NCI-H187 (cell line): ENCODE data around the gene TAOK3.
"Not testable (repeated sequence)": the region's sequence is repeated elsewhere in the genome, so short reads cannot be mapped to it uniquely, and the experiment has no call there.

Experiments used
- DNase-seq, 2 experiments: peaks; one replicate each; lab custom pipeline; 2025; lab: John Stamatoyannopoulos, UW

TAOK3 gene

DNA sequence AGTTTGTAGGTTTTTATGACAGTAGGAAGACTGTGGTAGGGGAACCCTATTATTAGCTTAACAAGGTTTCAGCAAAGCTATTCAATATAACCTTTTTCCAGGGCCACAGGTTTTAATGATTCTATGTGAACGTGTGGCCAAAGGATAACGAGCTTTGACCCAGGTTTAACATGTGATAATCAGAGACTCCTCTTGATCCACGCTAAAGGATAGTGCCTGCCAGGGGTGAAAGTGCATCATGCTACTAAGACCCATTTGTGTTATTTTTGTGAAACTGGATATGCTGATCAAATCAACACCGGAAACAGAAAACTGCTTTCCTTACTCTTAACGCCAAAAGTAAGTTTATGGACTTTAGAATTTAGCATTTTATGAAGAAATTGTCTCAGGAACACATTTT lies 909 bp upstream of the TAOK3 start:
- no peak for DNase-seq

DNA sequence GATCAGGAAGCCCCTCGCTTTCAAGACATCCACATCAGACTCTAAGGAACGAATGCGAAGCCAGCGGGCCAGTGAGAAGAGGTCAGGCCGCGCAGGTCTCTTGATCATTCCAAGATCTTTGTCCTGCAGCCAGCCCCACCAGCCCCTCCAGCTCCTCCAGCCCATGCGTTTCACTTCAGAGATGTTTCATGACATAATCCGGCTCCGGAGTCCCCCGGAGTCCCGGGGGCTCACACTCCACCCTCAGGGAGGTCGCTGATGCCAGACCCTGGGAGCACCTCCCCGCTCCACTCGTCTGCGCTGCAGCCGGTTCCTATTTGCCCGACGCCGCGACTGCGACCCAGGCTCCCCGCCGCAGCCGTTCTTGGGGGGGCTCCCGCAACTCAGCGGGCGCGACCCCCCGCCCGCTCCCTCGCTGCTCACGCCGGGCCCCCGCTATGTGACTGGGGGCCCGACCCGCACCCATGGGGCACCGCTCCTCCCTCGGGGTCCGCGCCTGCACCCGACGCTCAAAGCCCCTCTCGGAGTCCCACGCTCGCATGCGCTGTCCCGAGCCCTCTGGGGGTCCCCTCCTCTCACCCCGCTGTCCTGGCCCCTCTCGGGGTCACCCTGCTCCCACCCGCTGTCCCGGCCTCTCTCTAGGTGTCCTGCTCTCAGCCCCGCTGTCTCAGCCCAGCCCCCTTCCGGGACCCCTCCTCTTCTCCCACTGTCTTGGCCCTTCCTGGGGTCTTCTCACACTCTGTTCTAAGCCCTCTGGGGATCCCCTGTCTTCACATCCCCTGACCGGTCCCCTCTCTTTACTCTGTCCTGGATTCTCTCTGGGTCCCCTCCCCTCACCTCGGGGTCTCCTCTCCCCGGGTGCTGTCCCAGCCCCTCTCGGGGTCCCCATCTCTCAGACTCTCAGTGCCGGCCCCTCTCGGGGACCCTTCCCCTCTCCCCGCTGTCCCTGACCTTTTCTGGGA lies 1.1 kb downstream of the TAOK3 start:
- no peak for DNase-seq

DNA sequence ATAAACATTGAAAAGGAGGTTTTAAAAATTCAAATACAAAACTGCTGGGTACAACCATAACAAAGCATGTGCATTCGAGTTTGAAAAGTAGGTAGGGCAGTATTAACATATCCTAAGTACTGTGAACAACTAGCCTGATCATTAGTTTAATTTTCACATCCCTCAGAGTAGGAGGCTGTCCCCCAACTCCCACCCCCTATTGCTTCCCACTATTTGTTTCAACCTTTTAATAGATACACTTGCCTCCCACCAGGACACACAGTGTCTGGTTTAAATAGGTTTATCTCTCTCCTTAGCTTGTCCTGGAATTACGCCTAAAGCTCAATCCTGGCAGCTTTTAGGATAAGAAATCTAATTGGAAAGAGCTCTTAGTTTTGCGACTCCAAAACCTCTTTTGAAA lies 2.1 kb downstream of the TAOK3 start:
- no peak for DNase-seq

DNA sequence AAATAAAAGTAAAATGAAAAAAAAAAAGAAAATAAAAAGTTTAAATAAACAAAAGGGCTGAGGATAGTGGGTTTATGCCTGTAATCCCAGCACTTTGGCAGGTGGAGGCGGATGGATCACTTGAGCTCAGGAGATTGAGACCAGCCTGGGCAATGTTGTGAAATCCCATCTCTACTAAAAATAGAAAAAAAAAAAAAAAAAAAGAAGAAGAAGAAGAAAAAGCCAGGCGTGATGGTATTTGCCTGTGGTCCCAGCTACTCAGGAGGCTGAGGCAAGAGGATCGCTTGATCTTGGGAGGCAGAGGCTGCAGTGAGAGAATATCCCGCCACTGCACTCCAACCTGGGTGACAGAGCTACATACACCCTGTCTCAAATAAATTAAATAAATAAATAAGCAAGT lies 3.9 kb downstream of the TAOK3 start:
- no peak for DNase-seq

DNA sequence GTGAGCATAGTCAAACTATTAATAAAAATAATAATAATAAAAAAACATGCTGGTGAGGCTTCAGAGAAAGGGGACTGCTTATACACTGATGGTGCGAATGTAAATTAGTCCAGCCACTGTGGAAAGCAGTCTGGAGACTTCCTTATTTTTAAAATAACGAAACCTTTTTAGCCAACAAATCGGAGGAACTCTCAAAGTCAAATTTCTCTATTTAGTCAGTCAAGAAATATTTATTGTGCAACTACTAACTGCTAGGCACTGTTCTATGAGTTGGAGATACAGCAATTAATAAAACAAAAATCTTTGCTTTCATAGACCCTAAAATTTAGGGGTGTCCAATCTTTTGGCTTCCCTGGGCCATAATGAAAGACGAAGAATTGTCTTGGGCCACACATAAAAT lies 10.8 kb downstream of the TAOK3 start:
- no peak for DNase-seq

DNA sequence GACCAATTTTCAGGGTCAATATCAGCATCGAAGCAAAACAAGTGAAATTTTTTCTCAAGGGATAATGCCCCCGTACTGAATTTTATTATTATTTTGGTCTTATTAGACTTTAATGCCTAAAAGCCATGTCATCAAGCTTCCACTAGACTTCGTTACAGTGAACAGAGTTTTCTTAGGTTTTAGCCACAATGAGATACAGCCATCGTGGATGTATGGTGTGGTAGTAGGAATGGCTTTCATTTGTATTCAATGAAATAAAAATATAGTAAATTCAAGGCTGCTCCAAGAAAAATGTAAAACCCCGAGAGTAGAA lies 11.7 kb downstream of the TAOK3 start:
- DNase-seq: no peak

DNA sequence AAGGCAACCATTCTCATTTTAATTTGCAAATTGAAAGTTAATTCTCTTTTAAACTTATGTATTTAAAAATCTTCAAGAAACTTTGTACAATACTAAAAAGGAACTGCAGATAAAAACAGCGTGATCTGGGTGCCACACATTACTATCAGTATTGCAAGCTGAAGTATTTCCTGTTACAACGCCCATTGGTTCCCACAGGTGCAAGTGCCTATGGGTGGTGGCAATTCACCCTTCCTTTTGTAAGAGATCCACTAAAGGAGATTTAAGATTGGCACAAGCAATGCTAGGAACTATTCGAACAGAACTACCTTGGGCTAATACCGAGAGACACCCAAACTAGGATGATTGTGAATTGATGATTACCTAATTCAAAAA lies 13.2 kb downstream of the TAOK3 start:
- no peak for DNase-seq

DNA sequence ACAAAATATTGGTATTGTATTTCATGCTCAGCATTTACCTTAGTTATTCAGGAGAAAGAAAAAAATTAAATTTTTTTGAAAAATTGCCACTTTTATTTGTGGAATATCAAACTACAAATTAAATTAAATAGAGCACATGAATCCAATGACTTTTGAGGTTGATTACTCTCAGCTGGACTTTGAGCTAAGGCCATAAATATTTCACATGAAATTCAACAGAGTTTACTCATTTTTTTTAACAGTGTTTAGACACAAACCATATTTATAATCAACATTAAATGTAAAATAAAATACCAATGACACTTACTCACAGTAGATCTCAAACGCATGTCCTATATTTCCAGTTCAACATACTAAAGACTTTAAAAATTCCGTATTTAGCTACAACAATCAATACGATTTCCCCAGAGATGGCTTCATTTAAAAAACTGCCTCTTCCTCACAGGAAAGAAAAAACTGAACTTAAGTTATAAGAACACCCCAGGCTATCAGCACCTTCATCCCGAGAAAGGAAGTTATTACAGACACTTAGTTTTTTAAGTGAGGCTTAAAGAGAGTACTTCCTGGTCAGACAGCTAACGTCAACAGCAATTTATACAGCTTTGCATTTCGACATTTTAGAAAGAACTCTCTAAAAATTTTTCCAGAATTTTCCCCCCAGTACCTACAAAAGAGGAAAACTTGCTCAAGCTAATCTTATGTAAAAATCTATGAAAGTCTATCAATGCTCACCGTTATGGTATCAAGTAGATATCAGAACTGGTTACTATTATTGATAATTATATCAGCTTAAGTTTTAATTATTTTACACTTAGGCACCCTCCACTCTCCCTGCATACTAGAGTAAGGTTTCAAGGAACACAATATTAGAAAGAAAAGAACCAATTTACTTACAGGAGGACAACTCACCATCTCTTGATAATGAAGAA lies 13.8 kb downstream of the TAOK3 start:
- DNase-seq: no peak

DNA sequence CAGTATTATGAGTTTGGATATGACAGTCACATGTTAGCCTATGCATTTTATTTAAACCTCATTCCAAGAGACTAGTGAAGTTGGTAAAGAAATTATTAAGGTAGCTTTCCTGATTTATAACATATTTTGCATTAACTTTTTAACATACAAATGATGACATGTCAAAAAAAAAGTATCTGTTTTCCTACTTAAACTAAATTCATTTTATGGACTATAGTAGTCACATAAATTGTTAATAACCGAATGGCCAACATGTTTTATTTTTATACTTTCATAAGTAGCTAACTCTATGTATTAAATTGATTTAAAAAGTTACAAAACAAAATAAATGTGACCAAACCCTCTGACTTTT lies 14.7 kb downstream of the TAOK3 start:
- DNase-seq: no peak

DNA sequence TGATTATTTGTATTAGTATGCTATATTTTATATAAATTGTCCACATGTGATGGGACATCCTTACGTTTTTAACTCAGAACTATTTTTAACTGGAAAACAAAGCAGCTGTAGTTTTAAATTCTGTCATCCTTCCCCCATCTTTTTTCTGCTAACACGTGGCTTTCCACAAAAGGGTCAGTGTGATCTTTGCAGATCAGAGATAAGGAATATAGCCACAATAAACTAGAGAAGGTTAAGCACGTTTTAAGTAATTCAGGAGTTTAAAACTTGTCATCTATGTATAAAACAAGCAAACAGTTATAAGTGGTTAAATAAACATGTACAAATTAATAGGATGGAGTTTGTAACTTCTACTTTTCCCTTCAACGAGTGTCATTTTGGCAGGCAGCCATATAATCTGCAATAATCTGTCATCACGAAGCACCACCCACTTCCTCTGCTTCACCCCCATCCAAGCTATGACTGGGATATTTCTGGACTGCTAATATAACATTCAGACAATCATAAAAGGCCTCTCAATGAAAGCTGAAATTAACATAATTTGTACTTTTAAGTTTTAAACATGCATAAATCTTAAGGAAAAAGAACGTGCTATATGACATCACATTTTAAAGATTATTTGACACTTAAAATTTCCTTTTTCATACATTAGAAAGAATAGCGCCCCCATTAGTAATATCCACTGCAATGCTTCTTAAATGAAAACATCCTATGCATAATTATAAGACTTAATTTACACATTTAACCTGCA lies 15.3 kb downstream of the TAOK3 start:
- DNase-seq: no peak

DNA sequence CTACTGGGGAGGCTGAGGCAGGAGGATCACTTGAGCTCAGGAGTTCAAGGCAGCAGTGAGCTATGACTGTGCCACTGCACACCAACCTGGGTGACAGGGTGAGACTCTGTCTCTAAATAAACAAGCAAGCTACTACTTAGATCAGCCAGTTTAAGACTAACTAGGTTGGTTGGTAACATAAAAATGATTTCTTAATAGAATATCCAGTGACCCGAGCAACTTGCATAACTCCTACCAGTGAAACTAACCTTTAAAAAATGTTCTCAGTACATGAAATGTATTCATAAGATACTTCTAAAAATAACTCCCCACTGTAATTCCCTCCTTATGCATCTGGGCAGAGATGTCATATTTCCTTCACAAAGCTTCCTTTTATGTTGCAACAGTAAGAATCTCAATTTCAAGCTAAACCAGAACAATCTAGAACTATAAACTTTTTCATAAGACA lies 15.9 kb downstream of the TAOK3 start:
- no peak for DNase-seq

DNA sequence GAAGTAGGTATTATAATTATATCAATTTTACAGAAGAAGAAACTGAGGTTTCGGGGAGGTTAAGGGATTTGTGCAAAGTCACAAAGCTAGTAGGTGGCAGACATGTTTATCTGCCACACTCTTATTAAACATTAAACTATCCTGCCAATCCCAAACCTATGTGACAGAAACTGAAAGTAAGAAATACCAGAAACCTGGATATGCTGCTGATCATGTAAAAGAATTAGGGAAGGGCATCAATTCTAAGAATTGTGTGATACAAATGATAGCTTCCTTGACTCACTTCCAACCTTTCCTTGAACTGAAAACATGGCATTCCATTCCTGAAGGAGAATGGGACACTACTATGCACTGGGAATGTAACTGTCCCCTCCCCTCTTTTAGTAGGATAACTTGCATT lies 16.9 kb downstream of the TAOK3 start:
- DNase-seq: no peak

DNA sequence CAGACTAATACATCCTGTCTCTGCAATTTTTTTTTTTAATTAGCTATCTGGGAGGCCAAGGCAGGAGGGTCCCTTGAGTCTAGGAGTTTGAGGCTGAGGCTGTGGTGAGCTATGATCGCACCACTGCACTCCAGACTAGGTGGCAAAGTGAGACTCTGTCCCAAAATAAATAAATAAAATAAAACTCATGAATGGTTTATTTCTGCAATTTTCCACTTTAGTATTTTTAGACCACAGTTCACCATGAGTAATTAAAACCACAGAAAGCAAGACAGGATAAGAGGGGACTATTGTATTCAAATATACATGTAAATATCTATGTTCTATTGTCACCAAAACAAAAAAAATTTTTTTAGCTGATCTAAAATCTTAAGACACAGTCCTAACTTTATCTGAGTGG lies 17.8 kb downstream of the TAOK3 start:
- no peak for DNase-seq

DNA sequence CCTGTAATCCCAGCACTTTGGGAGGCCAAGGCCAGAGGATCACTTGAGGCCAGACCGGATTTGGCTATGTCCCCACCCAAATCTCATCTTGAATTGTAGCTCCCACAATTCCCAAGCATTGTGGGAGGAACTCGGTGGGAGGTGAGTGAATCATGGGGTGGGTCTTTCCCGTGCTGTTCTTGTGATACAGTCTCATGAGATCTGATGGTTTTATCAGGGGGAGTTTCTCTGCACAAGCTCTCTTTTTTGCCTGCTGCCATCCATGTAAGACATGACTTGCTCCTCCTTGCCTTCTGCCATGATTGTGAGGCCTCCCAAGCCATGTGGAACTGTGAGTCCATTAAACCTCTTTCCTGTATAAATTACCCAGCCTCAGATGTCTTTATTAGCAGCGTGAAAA lies 18.2 kb downstream of the TAOK3 start:
- not testable (repeated sequence) for DNase-seq

DNA sequence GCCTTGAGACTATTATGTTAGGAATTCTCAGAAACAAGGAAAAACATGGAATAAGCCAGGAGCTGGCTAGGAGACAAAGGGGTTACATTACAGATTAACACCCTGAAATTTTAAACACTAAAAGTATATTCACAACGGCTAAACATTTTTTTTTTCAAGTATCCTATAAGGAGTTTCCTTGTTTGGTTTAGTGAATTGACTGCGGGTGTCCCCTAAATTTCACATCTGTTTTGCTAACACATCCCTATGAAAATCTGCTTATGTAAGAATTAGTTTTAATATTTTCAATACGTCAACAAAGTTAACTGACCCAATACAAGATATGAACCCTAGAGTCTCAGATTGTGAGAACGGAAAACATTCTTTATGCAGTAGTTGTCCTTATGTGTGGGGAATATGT lies 19.0 kb downstream of the TAOK3 start:
- DNase-seq: no peak

DNA sequence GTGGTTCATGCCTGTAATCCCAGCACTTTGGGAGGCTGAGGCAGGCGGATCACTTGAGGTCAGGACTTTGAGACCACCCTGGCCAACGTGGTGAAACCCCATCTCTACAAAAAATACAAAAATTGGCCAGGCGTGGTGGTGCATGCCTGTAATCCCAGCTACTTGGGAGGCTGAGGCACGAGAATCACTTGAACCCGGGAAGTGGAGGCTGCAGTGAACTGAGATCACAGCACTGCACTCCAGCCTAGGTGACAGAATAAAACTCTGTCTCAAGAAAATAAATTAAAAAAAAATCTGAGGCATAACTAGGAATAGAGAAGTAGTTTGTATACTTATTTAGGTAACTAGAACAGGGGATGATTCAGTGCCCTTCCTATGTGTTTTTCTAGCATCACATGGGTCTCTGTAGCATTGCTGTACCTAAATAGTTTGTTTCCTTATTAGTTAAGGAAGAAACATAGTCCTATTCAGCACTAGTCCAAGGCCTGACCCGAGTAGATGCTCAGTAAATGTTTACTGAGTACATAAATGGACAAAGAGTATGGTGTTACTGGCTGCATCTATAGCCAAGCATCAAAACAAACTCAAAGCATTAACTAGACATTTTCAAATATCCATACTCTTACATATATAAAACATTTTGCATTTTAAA lies 21.7 kb downstream of the TAOK3 start:
- DNase-seq: no peak

DNA sequence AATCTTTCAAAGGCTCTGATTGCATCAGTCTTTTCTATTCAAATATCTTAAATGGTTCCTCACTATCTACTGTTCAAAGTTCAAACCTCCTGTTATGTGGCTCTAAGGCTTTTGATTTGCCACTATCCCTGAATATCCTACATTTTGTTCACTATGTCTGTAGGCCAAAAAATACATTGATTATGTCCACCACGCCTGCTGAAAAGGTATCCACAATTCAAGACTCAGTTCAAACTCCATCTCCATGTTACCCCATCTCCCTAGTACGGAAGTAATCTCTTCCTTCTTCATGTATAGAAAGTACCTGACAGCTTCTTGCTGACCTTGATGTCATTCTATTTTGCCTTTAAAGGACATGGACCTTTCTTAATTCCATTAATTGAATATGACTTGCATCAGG lies 24.8 kb downstream of the TAOK3 start:
- DNase-seq: no peak

DNA sequence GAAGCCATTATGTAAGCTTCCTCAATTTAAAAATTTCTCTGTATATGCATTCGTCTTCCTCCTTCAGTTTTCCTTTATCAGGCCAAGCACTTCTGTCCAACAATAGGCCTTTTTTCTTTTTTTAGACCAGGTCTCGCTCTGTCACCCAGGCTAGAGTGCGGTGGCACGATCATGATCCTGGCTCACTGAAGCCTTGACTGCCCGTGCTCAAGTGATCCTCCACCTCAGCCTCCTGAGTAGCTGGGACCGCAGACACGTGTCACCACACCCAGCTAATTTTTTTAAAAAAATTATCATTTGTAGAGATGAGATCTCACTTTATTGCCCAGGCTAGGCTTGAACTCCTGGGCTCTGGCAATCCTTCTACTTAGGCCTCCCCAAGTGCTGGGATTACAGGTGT lies 25.8 kb downstream of the TAOK3 start:
- no peak for DNase-seq

DNA sequence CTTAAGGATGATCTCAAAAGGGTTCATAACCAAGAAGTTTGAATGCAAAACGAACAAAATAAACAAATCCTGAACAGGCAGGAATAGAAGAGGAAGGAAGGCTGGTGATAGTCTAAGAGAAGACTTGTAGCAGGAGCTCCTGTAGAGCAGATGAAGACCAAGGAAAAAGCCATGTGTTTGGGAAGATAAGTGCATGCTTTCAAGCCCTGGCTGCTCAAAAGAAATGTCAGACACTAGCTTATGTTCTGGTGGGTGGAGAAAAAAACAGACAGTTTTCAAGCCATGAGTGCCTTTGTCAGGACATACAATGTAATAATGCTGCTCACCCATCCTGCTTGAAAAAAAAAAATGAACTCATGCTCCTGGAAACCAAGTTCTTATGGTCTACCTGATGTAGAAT lies 27.4 kb downstream of the TAOK3 start:
- DNase-seq: no peak

DNA sequence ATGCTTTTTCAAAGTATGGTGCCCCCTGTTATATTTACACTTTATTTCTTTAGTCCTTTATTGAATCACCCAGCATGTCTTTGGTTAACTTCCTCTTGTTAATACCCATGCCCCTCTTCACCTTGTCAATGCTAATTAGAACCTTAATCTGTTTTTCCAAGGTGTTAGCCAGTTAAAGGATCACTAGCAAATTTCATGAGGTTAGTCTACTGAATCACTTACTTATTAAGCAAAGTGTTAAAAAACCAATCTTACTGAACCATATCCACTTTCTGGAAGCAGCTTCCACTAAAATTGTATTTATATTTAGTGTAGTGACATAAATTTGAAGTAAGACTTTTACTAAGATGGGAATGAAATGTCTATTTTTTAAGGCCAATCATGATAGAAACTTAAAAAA lies 27.9 kb downstream of the TAOK3 start:
- no peak for DNase-seq

DNA sequence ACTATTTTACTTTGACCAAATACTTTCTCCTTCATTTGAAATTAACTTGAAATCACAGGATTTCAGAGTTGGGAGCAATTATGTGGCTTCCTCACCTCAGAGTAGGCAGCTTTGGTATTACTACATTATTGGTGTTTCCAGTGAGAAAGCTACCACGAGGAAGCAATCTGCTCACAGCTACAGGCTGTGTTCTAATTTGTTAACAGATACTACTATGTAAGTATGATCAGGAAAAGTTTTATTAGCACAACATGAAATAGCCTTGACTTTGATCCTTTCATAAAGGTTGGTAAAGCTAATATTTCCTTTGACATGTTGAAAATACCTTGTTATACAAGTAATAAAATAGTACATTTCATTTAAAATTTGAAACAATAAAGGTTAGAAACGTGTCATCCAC lies 30.6 kb downstream of the TAOK3 start:
- no peak for DNase-seq
